HEK293 (cell line): Measurements from ENCODE around the gene PSMD3.

ENCODE experiments used
- CTCF ChIA-PET: fragments of 350-600 bp; formaldehyde crosslinking; extraction: SDS; loops from one replicate; lab custom pipeline; 2021; ENCODE audit warnings: antibody characterized with exemption; lab: Yijun Ruan, JAX
- POLR2A ChIA-PET: fragments of 300-600 bp; formaldehyde crosslinking; extraction: SDS; loops from one replicate; lab custom pipeline; 2020; ENCODE audit warnings: antibody characterized with exemption, inconsistent platforms; lab: Yijun Ruan, JAX
- H3K27ac ChIP-seq: fragments of 200-500 bp; sonication (Bioruptor generic); 2 replicates; pipeline ENCODE4 v1.5.1; 2014; ENCODE audit warnings: low read depth, low read length, control low read depth, inconsistent platforms; ENCODE audit errors: extremely low read depth
- H3K36me3 ChIP-seq, 2 experiments: fragments of 200-500 bp in 1 of 2; sonication (Bioruptor generic) in 1 of 2; 1 replicate in 1 of 2; 2 replicates in 1 of 2; pipeline ENCODE4 v1.5.1; 2014 to 2017; ENCODE audit warnings: inconsistent platforms in 2 of 2, low read length in 2 of 2; ENCODE audit not compliant: control insufficient read depth in 2 of 2, insufficient read depth in 1 of 2
- H3K4me1 ChIP-seq: fragments of 200-500 bp; sonication (Bioruptor generic); 2 replicates; pipeline ENCODE4 v1.5.1; 2014; ENCODE audit warnings: mild to moderate bottlenecking, low read length, inconsistent platforms; ENCODE audit not compliant: control insufficient read depth, insufficient read depth
- H3K4me3 ChIP-seq: 2 replicates; pipeline ENCODE4 v1.5.1; 2011; ENCODE audit warnings: low read depth, mild to moderate bottlenecking, control low read depth, low read length, moderate library complexity
- H3K9me3 ChIP-seq: fragments of 200-500 bp; sonication (Bioruptor generic); 2 replicates; pipeline ENCODE4 v1.5.1; 2014; ENCODE audit warnings: low read depth, low read length, inconsistent platforms; ENCODE audit not compliant: control insufficient read depth, insufficient read depth
- CTCF ChIP-seq: fragments of 450-650 bp; formaldehyde crosslinking; IDR thresholded peaks from 2 replicates; pipeline ENCODE4 v1.5.1; 2016; ENCODE audit warnings: missing biosample characterization, missing genetic modification characterization
- GLIS2 ChIP-seq: fragments of 450-650 bp; formaldehyde crosslinking; IDR thresholded peaks from 2 replicates; pipeline ENCODE4 v1.5.1; 2016; ENCODE audit warnings: missing biosample characterization, missing genetic modification characterization
- HOXD13 ChIP-seq: sonication (generic); formaldehyde crosslinking; IDR thresholded peaks from 2 replicates; pipeline ENCODE4 v1.8.0; 2022; ENCODE audit warnings: missing genetic modification reagents, borderline replicate concordance
- KLF17 ChIP-seq: fragments of 450-650 bp; formaldehyde crosslinking; IDR thresholded peaks from 2 replicates; pipeline ENCODE4 v1.5.1; 2016; ENCODE audit warnings: missing biosample characterization, missing genetic modification characterization
- OVOL3 ChIP-seq: fragments of 450-650 bp; formaldehyde crosslinking; IDR thresholded peaks from 2 replicates; pipeline ENCODE4 v1.5.1; 2016; ENCODE audit warnings: missing biosample characterization, missing genetic modification characterization
- PRDM1 ChIP-seq: fragments of 450-650 bp; formaldehyde crosslinking; IDR thresholded peaks from 2 replicates; pipeline ENCODE4; 2016; ENCODE audit warnings: missing biosample characterization, missing genetic modification characterization
- TCF7L2 ChIP-seq: IDR thresholded peaks from 2 replicates; pipeline ENCODE4 v1.6.1; 2011; ENCODE audit warnings: low read depth, mild to moderate bottlenecking, inconsistent platforms, low read length, moderate library complexity, borderline replicate concordance
- ZFHX2 ChIP-seq: fragments of 450-650 bp; formaldehyde crosslinking; conservative IDR thresholded peaks from 2 replicates; pipeline ENCODE4 v1.5.1; 2016; ENCODE audit warnings: missing biosample characterization, missing genetic modification characterization
- ZFP69B ChIP-seq: fragments of 450-650 bp; formaldehyde crosslinking; IDR thresholded peaks from 2 replicates; pipeline ENCODE4 v1.5.1; 2016; ENCODE audit warnings: missing biosample characterization, missing genetic modification characterization
- ZIC2 ChIP-seq: fragments of 450-650 bp; formaldehyde crosslinking; IDR thresholded peaks from 2 replicates; pipeline ENCODE4 v1.5.1; 2016; ENCODE audit warnings: missing biosample characterization, missing genetic modification characterization
- ZNF175 ChIP-seq: fragments of 450-650 bp; formaldehyde crosslinking; IDR thresholded peaks from 2 replicates; pipeline ENCODE4 v1.5.1; 2016; ENCODE audit warnings: missing biosample characterization, missing genetic modification characterization
- ZNF202 ChIP-seq: fragments of 450-650 bp; formaldehyde crosslinking; IDR thresholded peaks from 2 replicates; pipeline ENCODE4 v1.5.1; 2016; ENCODE audit warnings: missing biosample characterization, missing genetic modification characterization, borderline replicate concordance
- ZNF211 ChIP-seq: fragments of 450-650 bp; formaldehyde crosslinking; IDR thresholded peaks from 2 replicates; pipeline ENCODE4 v1.5.1; 2016; ENCODE audit warnings: low read depth, missing biosample characterization, missing genetic modification characterization
- ZNF398 ChIP-seq: fragments of 450-650 bp; formaldehyde crosslinking; IDR thresholded peaks from 2 replicates; pipeline ENCODE4 v1.5.1; 2017; ENCODE audit warnings: missing biosample characterization, missing genetic modification characterization
- ZNF571 ChIP-seq: fragments of 450-650 bp; formaldehyde crosslinking; IDR thresholded peaks from 2 replicates; pipeline ENCODE4 v1.5.0; 2017; ENCODE audit warnings: missing biosample characterization, missing genetic modification characterization
- ZNF600 ChIP-seq: fragments of 450-650 bp; formaldehyde crosslinking; IDR thresholded peaks from 2 replicates; pipeline ENCODE4 v1.5.1; 2016; ENCODE audit warnings: missing biosample characterization, missing genetic modification characterization
- ZNF629 ChIP-seq: fragments of 450-650 bp; formaldehyde crosslinking; IDR thresholded peaks from 2 replicates; pipeline ENCODE4 v1.5.1; 2017; ENCODE audit warnings: missing biosample characterization, missing genetic modification characterization
- ZXDB ChIP-seq: fragments of 450-650 bp; formaldehyde crosslinking; IDR thresholded peaks from 2 replicates; pipeline ENCODE4 v1.5.1; 2016; ENCODE audit warnings: missing biosample characterization, missing genetic modification characterization

PSMD3 gene

GRCh38 chr17:40019140-40019991 is 38.8 kb downstream of the PSMD3 start:
- Histone ChIP-seq H3K27ac (no peak overlapping the region), H3K9me3 (no peaks in the 10 kb centered on the region), H3K36me3 (peaks cover 10 to 59% of the 10 kb centered on the region in 2 experiments; a peak in 2 of 3 replicates), H3K4me3 (no peak overlapping the region), H3K4me1 (peaks cover 13% of the 10 kb centered on the region)
- ChIA-PET CTCF (interaction anchor here (0.6 to 14.3 kb wide), 3 partner anchors 7 to 92 kb away, joined by 3 to 268 read pairs (median 8); no protein-coding TSS in a partner anchor), POLR2A (interaction anchor here (0.6 to 1.2 kb wide), 2 partner anchors 67 to 345 kb away, joined by 3 read pairs; partner anchors contain the start of gene GJD3)
- no peak for TF ChIP-seq ZFHX2 (tag by site-specific recombination)
- peak; percentile 58 for TF ChIP-seq ZNF600
- peak; percentile 79; the same call in 1 of the 2 replicates for TF ChIP-seq PRDM1 (tag by site-specific recombination)
- TF ChIP-seq CTCF (tag by site-specific recombination): peak; percentile 30; the same call in 1 of the 2 replicates

GRCh38 chr17:40020146-40020545 is 39.5 kb downstream of the PSMD3 start:
- TF ChIP-seq TCF7L2: no peak
- no peak for TF ChIP-seq ZNF629 (tag by site-specific recombination)
- TF ChIP-seq ZFP69B (tag by site-specific recombination): no peak
- TF ChIP-seq OVOL3 (tag by site-specific recombination): no peak
- TF ChIP-seq ZXDB (tag by site-specific recombination): no peak
- TF ChIP-seq HOXD13 (CRISPR knock-in tag): no peak
- TF ChIP-seq ZNF202: no peak
- no peak for TF ChIP-seq ZNF175
- TF ChIP-seq ZNF211 (tag by site-specific recombination): no peak
- H3K4me3 ChIP-seq: no peak overlapping the region
- H3K36me3 ChIP-seq: peaks cover 17 to 67% of the 10 kb centered on the region in 2 experiments; a peak in 2 of 3 replicates
- CTCF ChIA-PET: interaction anchor here (1.9 to 2.4 kb wide), 2 partner anchors 15 to 66 kb away, joined by 7 to 10 read pairs; no protein-coding TSS in a partner anchor
- no peak overlapping the region for H3K27ac ChIP-seq
- peaks cover 13% of the 10 kb centered on the region for H3K4me1 ChIP-seq
- POLR2A ChIA-PET: no interaction called here
- no peaks in the 10 kb centered on the region for H3K9me3 ChIP-seq

GRCh38 chr17:40021451-40021971 is 40.9 kb downstream of the PSMD3 start:
- Histone ChIP-seq H3K4me3 (no peak overlapping the region), H3K9me3 (no peaks in the 10 kb centered on the region), H3K4me1 (peaks cover 13% of the 10 kb centered on the region)
- CTCF ChIA-PET: interaction anchor here (0.6 to 11.2 kb wide), 10 partner anchors 9 to 815 kb away, joined by 3 to 268 read pairs (median 4); partner anchors contain the start of genes CSF3 and MED24
- POLR2A ChIA-PET: interaction anchor here (1.5 kb wide), 1 partner anchor 9 kb away, joined by 6 read pairs; no protein-coding TSS in a partner anchor
- TF ChIP-seq ZIC2 (tag by site-specific recombination) (peak; percentile 32; the same call in 1 of the 2 replicates), ZNF398 (tag by site-specific recombination) (peak; percentile 78), GLIS2 (tag by site-specific recombination) (0 out of 2 replicates have a peak, but pooled peaks have one; percentile 22), KLF17 (tag by site-specific recombination) (peak; percentile 61), ZNF571 (tag by site-specific recombination) (no peak)
- TF ChIP-seq, all 188 proteins: peak for 4
- H3K27ac ChIP-seq: no peak overlapping the region
- H3K36me3 ChIP-seq: peaks cover 26 to 81% of the 10 kb centered on the region in 2 experiments
